ENCODE data around the gene PLB1.

PLB1 gene

GRCh38 chr2:28582152-28582551 lies 86.3 kb downstream of the PLB1 start:
- DNase-seq = no peak
- Histone ChIP-seq H4K20me1 (ENCODE audit: insufficient read depth, low read length) (peaks cover 1% of the 10 kb centered on the region; the same call in 1 of the 2 replicates), H3K27ac (ENCODE audit: low read length) (no peak overlapping the region), H3K4me3 (ENCODE audit: low read depth in 1 of 2, low read length in 2 of 2) (no peak overlapping the region), H2AFZ (ENCODE audit: low read depth, low read length) (no peak overlapping the region), H3K79me2 (ENCODE audit: insufficient read depth, low read length) (no peaks in the 10 kb centered on the region), H3K4me2 (ENCODE audit: insufficient read depth, low read length) (no peak overlapping the region), H3K36me3 (ENCODE audit: insufficient read depth, low read length) (no peaks in the 10 kb centered on the region), H3K4me1 (ENCODE audit: insufficient read depth, low read length) (peaks cover 18% of the 10 kb centered on the region), H3K9ac (ENCODE audit: low read depth, low read length) (no peak overlapping the region), H3K27me3 (ENCODE audit: insufficient read depth, low read length, poor library complexity) (no peaks in the 10 kb centered on the region), H3K9me3 (ENCODE audit: insufficient read depth, low read length, severe bottlenecking) (no peaks in the 10 kb centered on the region)
- ATAC-seq (ENCODE audit: insufficient read depth, low read depth) = no peak
- TF ChIP-seq CTCF (IDR thresholded peaks at IDR 0.05; ENCODE audit: borderline replicate concordance, extremely low read depth, low read length, poor library complexity, severe bottlenecking) (no peak), EZH2 (IDR thresholded peaks at IDR 0.05; ENCODE audit: borderline replicate concordance, low read depth, low read length, severe bottlenecking) (no peak)

- no peak for DNase-seq
- Histone ChIP-seq H3K9me3 (ENCODE audit: insufficient read depth, low read length, severe bottlenecking) (no peaks in the 10 kb centered on the region), H3K27me3 (ENCODE audit: insufficient read depth, low read length, poor library complexity) (no peaks in the 10 kb centered on the region), H3K79me2 (ENCODE audit: insufficient read depth, low read length) (no peaks in the 10 kb centered on the region), H3K36me3 (ENCODE audit: insufficient read depth, low read length) (no peaks in the 10 kb centered on the region), H3K27ac (ENCODE audit: low read length) (no peak overlapping the region), H2AFZ (ENCODE audit: low read depth, low read length) (no peak overlapping the region), H3K4me3 (ENCODE audit: low read depth in 1 of 2, low read length in 2 of 2) (no peak overlapping the region), H4K20me1 (ENCODE audit: insufficient read depth, low read length) (peaks cover 3% of the 10 kb centered on the region; the same call in 1 of the 2 replicates), H3K4me1 (ENCODE audit: insufficient read depth, low read length) (peaks cover 23% of the 10 kb centered on the region), H3K4me2 (ENCODE audit: insufficient read depth, low read length) (no peak overlapping the region), H3K9ac (ENCODE audit: low read depth, low read length) (no peak overlapping the region)
- ATAC-seq (ENCODE audit: insufficient read depth, low read depth) = no peak
- TF ChIP-seq CTCF (IDR thresholded peaks at IDR 0.05; ENCODE audit: borderline replicate concordance, extremely low read depth, low read length, poor library complexity, severe bottlenecking) = no peak
- TF ChIP-seq EZH2 (IDR thresholded peaks at IDR 0.05; ENCODE audit: borderline replicate concordance, low read depth, low read length, severe bottlenecking) = no peak
Measured at GRCh38 chr2:28582595-28582994, 86.7 kb downstream of the PLB1 start.

- Histone ChIP-seq H3K4me1 (ENCODE audit: insufficient read depth, low read length) (peaks cover 33% of the 10 kb centered on the region), H2AFZ (ENCODE audit: low read depth, low read length) (no peak overlapping the region), H3K27ac (ENCODE audit: low read length) (no peak overlapping the region), H3K79me2 (ENCODE audit: insufficient read depth, low read length) (no peaks in the 10 kb centered on the region), H3K27me3 (ENCODE audit: insufficient read depth, low read length, poor library complexity) (no peaks in the 10 kb centered on the region), H3K4me2 (ENCODE audit: insufficient read depth, low read length) (no peak overlapping the region), H3K36me3 (ENCODE audit: insufficient read depth, low read length) (no peaks in the 10 kb centered on the region), H3K9me3 (ENCODE audit: insufficient read depth, low read length, severe bottlenecking) (no peaks in the 10 kb centered on the region), H4K20me1 (ENCODE audit: insufficient read depth, low read length) (peaks cover 9% of the 10 kb centered on the region; the same call in 1 of the 2 replicates), H3K4me3 (ENCODE audit: low read depth in 1 of 2, low read length in 2 of 2) (no peak overlapping the region), H3K9ac (ENCODE audit: low read depth, low read length) (no peak overlapping the region)
- no peak for TF ChIP-seq EZH2 (IDR thresholded peaks at IDR 0.05; ENCODE audit: borderline replicate concordance, low read depth, low read length, severe bottlenecking)
- peak; percentile 18; the same call in 1 of the 3 replicates for ATAC-seq (ENCODE audit: insufficient read depth, low read depth)
- DNase-seq = peak; percentile 36
Measured at GRCh38 chr2:28583899-28584553, 88.2 kb downstream of the PLB1 start.

GRCh38 chr2:28586867-28587266 lies 91.0 kb downstream of the PLB1 start:
- Histone ChIP-seq H3K4me3 (ENCODE audit: low read depth in 1 of 2, low read length in 2 of 2) (no peak overlapping the region), H2AFZ (ENCODE audit: low read depth, low read length) (no peak overlapping the region), H3K4me1 (ENCODE audit: insufficient read depth, low read length) (peaks cover 33% of the 10 kb centered on the region), H3K27me3 (ENCODE audit: insufficient read depth, low read length, poor library complexity) (no peaks in the 10 kb centered on the region), H3K9me3 (ENCODE audit: insufficient read depth, low read length, severe bottlenecking) (no peaks in the 10 kb centered on the region), H3K27ac (ENCODE audit: low read length) (peak overlapping the region; percentile 43; the same call in 1 of the 2 replicates), H3K4me2 (ENCODE audit: insufficient read depth, low read length) (peak overlapping the region; percentile 53), H4K20me1 (ENCODE audit: insufficient read depth, low read length) (peaks cover 9% of the 10 kb centered on the region; the same call in 1 of the 2 replicates), H3K9ac (ENCODE audit: low read depth, low read length) (no peak overlapping the region), H3K36me3 (ENCODE audit: insufficient read depth, low read length) (no peaks in the 10 kb centered on the region), H3K79me2 (ENCODE audit: insufficient read depth, low read length) (no peaks in the 10 kb centered on the region)
- DNase-seq (peak; percentile 91), ATAC-seq (ENCODE audit: insufficient read depth, low read depth) (peak; percentile 92)
- TF ChIP-seq EZH2 (IDR thresholded peaks at IDR 0.05; ENCODE audit: borderline replicate concordance, low read depth, low read length, severe bottlenecking) (no peak), CTCF (IDR thresholded peaks at IDR 0.05; ENCODE audit: borderline replicate concordance, extremely low read depth, low read length, poor library complexity, severe bottlenecking) (no peak)

Measured in DND-41 (cell line).